GM12878 (cell line): ENCODE measurements around the gene SCUBE2. TPM values are rescaled to one million over a fixed set of nuclear protein-coding genes. Genes with fewer than 3 reads are reported as not detected.

Source experiments
- ATAC-seq: fragments of 200-7000 bp; cut with Tn5 transposase; 3 replicates; pipeline ENCODE4 v1.9.1; 2020; ENCODE audit warnings: mild to moderate bottlenecking, moderate library complexity
- BruUV-seq: library from RNA; stranded (reverse); fragments of 400-500 nt; replicated peaks from 2 replicates; lab custom pipeline; 2021; lab: Mats Ljungman, UMichigan
- CTCF ChIA-PET: fragments of 300-600 bp; sonication (Branson Sonifier 250); formaldehyde crosslinking; extraction: SDS; loops from one replicate; lab custom pipeline; 2021; ENCODE audit warnings: inconsistent platforms; lab: Yijun Ruan, JAX
- POLR2A ChIA-PET: fragments of 350-600 bp; formaldehyde crosslinking; extraction: SDS; loops from one replicate; lab custom pipeline; 2021; ENCODE audit warnings: inconsistent platforms; lab: Charles Lee
- RAD21 ChIA-PET: fragments of 300-600 bp; sonication (Branson Sonifier 250); formaldehyde crosslinking; loops from one replicate; lab custom pipeline; 2023; ENCODE audit warnings: antibody characterized with exemption; ENCODE audit not compliant: unreplicated experiment; lab: Charles Lee
- SMC1A ChIA-PET: fragments of 300-600 bp; sonication (Branson Sonifier 250); formaldehyde crosslinking; loops from one replicate; lab custom pipeline; 2023; ENCODE audit not compliant: unreplicated experiment, uncharacterized antibody; lab: Charles Lee
- DNase-seq: peaks from one replicate; pipeline ENCODE4 v3.0.0-alpha.2; 2011; ENCODE audit warnings: low read depth, low spot score
- FAIRE-seq: peaks from 3 replicates; lab custom pipeline; 2011; peaks lifted over from hg19 to GRCh38; lab: Jason Lieb, UNC
- H2AFZ ChIP-seq: 2 replicates; pipeline ENCODE4 v1.6.0; 2011; ENCODE audit warnings: low read depth, low read length, control low read depth; ENCODE audit not compliant: control insufficient read depth
- H3K27ac ChIP-seq: 2 replicates; pipeline ENCODE4 v1.5.1; 2011; ENCODE audit warnings: control low read depth; ENCODE audit not compliant: control insufficient read depth, insufficient read depth
- H3K27me3 ChIP-seq, 2 experiments: replicated peaks in 1 of 2; 2 replicates each; pipeline versions ENCODE4 v1.6.0 to v1.6.1; 2011; ENCODE audit warnings: low read length in 1 of 2; ENCODE audit not compliant: control insufficient read depth in 2 of 2, insufficient read depth in 2 of 2
- H3K36me3 ChIP-seq, 2 experiments: 2 replicates each; pipeline ENCODE4 v1.5.1; 2011; ENCODE audit warnings: low read length in 1 of 2; ENCODE audit not compliant: control insufficient read depth in 2 of 2, insufficient read depth in 2 of 2
- H3K4me1 ChIP-seq: 2 replicates; pipeline ENCODE4 v1.6.1; 2011; ENCODE audit warnings: mild to moderate bottlenecking, low read length, moderate library complexity, mixed read lengths; ENCODE audit not compliant: control insufficient read depth, insufficient read depth
- H3K4me2 ChIP-seq: 2 replicates; pipeline ENCODE4 v1.6.0; 2011; ENCODE audit warnings: control low read depth; ENCODE audit not compliant: control insufficient read depth, insufficient read depth
- H3K4me3 ChIP-seq: fragments of 200-600 bp; sonication (generic); 2 replicates; pipeline ENCODE4 v1.5.1; 2016
- H3K79me2 ChIP-seq: 2 replicates; pipeline ENCODE4 v1.6.0; 2011; ENCODE audit warnings: low read length; ENCODE audit not compliant: control insufficient read depth, insufficient read depth
- H3K9ac ChIP-seq: 2 replicates; pipeline ENCODE4 v1.8.0; 2011; ENCODE audit warnings: low read length, control low read depth, mixed read lengths; ENCODE audit not compliant: control insufficient read depth, insufficient read depth
- H3K9me3 ChIP-seq: replicated peaks from 3 replicates; pipeline ENCODE4 v1.5.1; 2011; ENCODE audit warnings: mild to moderate bottlenecking, low read length; ENCODE audit not compliant: control insufficient read depth, insufficient read depth
- H4K20me1 ChIP-seq: 2 replicates; pipeline ENCODE4 v1.6.0; 2011; ENCODE audit not compliant: control insufficient read depth, insufficient read depth
- BCL11A ChIP-seq: IDR thresholded peaks from 2 replicates; pipeline ENCODE4 v1.6.1; 2011; ENCODE audit warnings: low read depth, low read length
- ESRRA ChIP-seq: IDR thresholded peaks from 2 replicates; pipeline ENCODE4 v1.6.1; 2012; ENCODE audit warnings: mild to moderate bottlenecking, low read length, improper control_type of control experiment
- EZH2 ChIP-seq: IDR thresholded peaks from 2 replicates; pipeline ENCODE4 v1.6.1; 2012; ENCODE audit warnings: low read depth, mild to moderate bottlenecking, control low read depth, inconsistent platforms, low read length, borderline replicate concordance; ENCODE audit not compliant: control insufficient read depth
- IKZF1 ChIP-seq: fragments of 450-650 bp; conservative IDR thresholded peaks from 2 replicates; pipeline ENCODE4 v1.6.1; 2017; ENCODE audit warnings: antibody characterized with exemption, mild to moderate bottlenecking
- KDM1A ChIP-seq: fragments of 200-600 bp; sonication (generic); IDR thresholded peaks from 2 replicates; pipeline ENCODE4 v1.6.1; 2016; ENCODE audit warnings: borderline replicate concordance
- MEF2A ChIP-seq: IDR thresholded peaks from 2 replicates; pipeline ENCODE4 v1.6.1; 2011; ENCODE audit warnings: low read depth, mild to moderate bottlenecking, low read length, moderate library complexity; ENCODE audit not compliant: insufficient read depth
- MTA2 ChIP-seq: fragments of 450-650 bp; IDR thresholded peaks from 2 replicates; pipeline ENCODE4 v1.6.1; 2016; ENCODE audit warnings: low read depth, mild to moderate bottlenecking, moderate library complexity
- MXI1 ChIP-seq: fragments of 150-350 bp; IDR thresholded peaks from 2 replicates; pipeline ENCODE4 v1.6.1; 2011; ENCODE audit warnings: low read depth, mild to moderate bottlenecking, inconsistent platforms, low read length, improper control_type of control experiment
- NR2C1 ChIP-seq: fragments of 450-650 bp; IDR thresholded peaks from 2 replicates; pipeline ENCODE4 v1.6.1; 2017; ENCODE audit warnings: antibody characterized with exemption, mild to moderate bottlenecking, moderate library complexity
- NR2C2 ChIP-seq: IDR thresholded peaks from 2 replicates; pipeline ENCODE4 v1.6.1; 2011; ENCODE audit warnings: borderline replicate concordance, low read depth; ENCODE audit not compliant: control insufficient read depth, insufficient read length
- ZNF207 ChIP-seq: fragments of 450-650 bp; IDR thresholded peaks from 2 replicates; pipeline ENCODE4 v1.6.1; 2014; ENCODE audit warnings: antibody characterized with exemption, mild to moderate bottlenecking, borderline replicate concordance
- ZNF384 ChIP-seq: IDR thresholded peaks from 2 replicates; pipeline ENCODE4 v1.6.1; 2012; ENCODE audit warnings: low read depth, mild to moderate bottlenecking, low read length, improper control_type of control experiment, borderline replicate concordance
- ZNF622 ChIP-seq: fragments of 450-650 bp; IDR thresholded peaks from 2 replicates; pipeline ENCODE4 v1.6.1; 2017; ENCODE audit warnings: mild to moderate bottlenecking, inconsistent platforms
- WGBS: methylation state at CpG from one replicate; pipeline ENCODE4 v1.1.6; 2016; ENCODE audit warnings: low lambda C conversion rate; ENCODE audit not compliant: insufficient replicate concordance, insufficient coverage; ENCODE audit errors: missing lambda C conversion rate; 5-methylcytosine and 5-hydroxymethylcytosine counted together
- in situ Hi-C: fragments of 300-500 bp; cut with MboI; formaldehyde crosslinking; loops from 9 replicates; pipeline ENCODE4 v1.14.3; 2018; ENCODE audit warnings: mixed read lengths
- intact Hi-C: fragments of 100-400 bp; cut with micrococcal nuclease; formaldehyde crosslinking; loops from one replicate; pipeline ENCODE4 v1.14.2; 2022; ENCODE audit not compliant: unreplicated experiment
- polyA plus RNA-seq, 11 experiments: library from polyadenylated mRNA; depleted of rRNA in 4 of 11; unstranded in 6 of 11; stranded (reverse) in 5 of 11; fragments of >200 nt; fragmentation: Nextera tagmentation in 4 of 11; fragmentation: Illumina TruSeq in 1 of 11; extraction: Ambion mirVana in 4 of 11; extraction: Trizol in 1 of 11; gene quantifications; 1 replicate in 1 of 11; 2 replicates in 10 of 11; pipeline versions ENCODE4 v1.2.1 to v1.2.3, GENCODE V29; 2011 to 2016; ENCODE audit warnings: inconsistent platforms in 2 of 11, missing spikeins in 2 of 11, low read depth in 1 of 11
- total RNA-seq, 4 experiments: library from RNA; depleted of rRNA in 3 of 4; stranded (reverse); fragments of >200 nt in 3 of 4; fragmentation: Illumina TruSeq in 1 of 4; extraction: Trizol in 1 of 4; gene quantifications; 2 replicates each; pipeline versions ENCODE4 v1.2.1 to v1.2.3, GENCODE V29; 2013 to 2021

Gene SCUBE2
- total and polyA plus RNA-seq, 10 of the 15 experiments (the other 5 are each of a cell fraction or from before 2014, with no cell fraction given), result 0.12 to 0.56 (median 0.31) TPM; not detected in 2

- FAIRE-seq (no peak), ATAC-seq (no peak), DNase-seq (no peak)
- no peak overlapping the region for H3K27ac ChIP-seq
- no peaks in the 10 kb centered on the region for H3K27me3 ChIP-seq
- no peak overlapping the region for H3K4me2 ChIP-seq
- H3K9ac ChIP-seq, result no peak overlapping the region
- BruUV-seq, result no TSS peak
- in situ Hi-C loops, result no loop called here
- H4K20me1 ChIP-seq, result no peaks in the 10 kb centered on the region
- no peaks in the 10 kb centered on the region for H3K9me3 ChIP-seq
- H3K36me3 ChIP-seq, result no peaks in the 10 kb centered on the region
- H3K4me1 ChIP-seq, result no peaks in the 10 kb centered on the region
- POLR2A ChIA-PET, result no interaction called here
- CTCF ChIA-PET, result no interaction called here
- H2AFZ ChIP-seq, result no peak overlapping the region
- H3K4me3 ChIP-seq, result no peak overlapping the region
- no peak for TF ChIP-seq KDM1A
- no peak for TF ChIP-seq ZNF207
- TF ChIP-seq ESRRA, result no peak
- TF ChIP-seq ZNF384, result no peak
- TF ChIP-seq NR2C1, result no peak
- TF ChIP-seq MTA2, result no peak
- TF ChIP-seq MEF2A, result no peak
- TF ChIP-seq IKZF1, result no peak
- TF ChIP-seq NR2C2, result no peak
- no peak for TF ChIP-seq ZNF622
- TF ChIP-seq BCL11A, result no peak
- TF ChIP-seq MXI1, result no peak
- no peak for TF ChIP-seq EZH2
- RAD21 ChIA-PET, result no interaction called here
- intact Hi-C loops, result no loop called here
- no peaks in the 10 kb centered on the region for H3K79me2 ChIP-seq
- 89% methylated on average over 3 of the region's 3 CpGs for WGBS
- SMC1A ChIA-PET, result interaction anchor here (1.1 to 2.1 kb wide), 2 partner anchors 12 to 604 kb away, joined by 3 to 7 read pairs; no protein-coding TSS in a partner anchor
Observed at GRCh38 chr11:8973121-8973520, 118.3 kb downstream of the SCUBE2 start.
